ENCODE data around the gene VGLL3.

The VGLL3 gene

GRCh38 chr3:86960550-86960949 is 30.4 kb downstream of the VGLL3 start:
- in situ Hi-C loops (cut with MboI; ENCODE audit: low pct_unique_long_range_greater_than_20kb, low sequenced_read_pairs, unreplicated experiment), result no loop called here
- DNase-seq (ENCODE audit: low spot score), result no peak
- TF ChIP-seq CTCF (IDR thresholded peaks at IDR 0.05; ENCODE audit: extremely low read depth, insufficient read depth, missing control alignments), result no peak

DNA sequence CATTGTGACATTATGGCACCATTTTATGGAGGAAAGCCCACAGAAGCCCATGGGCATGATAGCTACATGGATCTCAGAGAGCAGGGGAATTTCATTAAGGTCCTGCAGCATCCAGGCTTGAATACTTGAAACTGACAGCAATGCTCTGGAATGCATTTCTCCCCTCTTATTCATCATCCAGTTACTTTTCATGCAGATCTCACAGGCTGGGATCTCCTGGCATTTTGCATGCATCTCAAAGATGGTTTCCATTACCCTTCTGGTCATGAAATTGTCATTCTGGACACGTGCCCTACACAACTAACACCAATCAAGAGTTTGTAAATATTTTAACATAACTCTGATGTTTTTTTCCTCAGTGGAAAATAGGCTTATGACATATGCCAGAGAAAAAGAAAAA is 32.4 kb downstream of the VGLL3 start:
- no peak for TF ChIP-seq CTCF (IDR thresholded peaks at IDR 0.05; ENCODE audit: extremely low read depth, insufficient read depth, missing control alignments)
- no peak for DNase-seq (ENCODE audit: low spot score)
- in situ Hi-C loops (cut with MboI; ENCODE audit: low pct_unique_long_range_greater_than_20kb, low sequenced_read_pairs, unreplicated experiment), result no loop called here

- in situ Hi-C loops (cut with MboI; ENCODE audit: low pct_unique_long_range_greater_than_20kb, low sequenced_read_pairs, unreplicated experiment), result no loop called here
- DNase-seq (ENCODE audit: low spot score), result no peak
- TF ChIP-seq CTCF (IDR thresholded peaks at IDR 0.05; ENCODE audit: extremely low read depth, insufficient read depth, missing control alignments), result no peak
Measured at GRCh38 chr3:86954747-86955146, 36.2 kb downstream of the VGLL3 start.

- DNase-seq (ENCODE audit: low spot score), result no peak
- no peak for TF ChIP-seq CTCF (IDR thresholded peaks at IDR 0.05; ENCODE audit: extremely low read depth, insufficient read depth, missing control alignments)
- in situ Hi-C loops (cut with MboI; ENCODE audit: low pct_unique_long_range_greater_than_20kb, low sequenced_read_pairs, unreplicated experiment), result no loop called here
Measured at GRCh38 chr3:86954226-86954625, 36.7 kb downstream of the VGLL3 start.

DNA sequence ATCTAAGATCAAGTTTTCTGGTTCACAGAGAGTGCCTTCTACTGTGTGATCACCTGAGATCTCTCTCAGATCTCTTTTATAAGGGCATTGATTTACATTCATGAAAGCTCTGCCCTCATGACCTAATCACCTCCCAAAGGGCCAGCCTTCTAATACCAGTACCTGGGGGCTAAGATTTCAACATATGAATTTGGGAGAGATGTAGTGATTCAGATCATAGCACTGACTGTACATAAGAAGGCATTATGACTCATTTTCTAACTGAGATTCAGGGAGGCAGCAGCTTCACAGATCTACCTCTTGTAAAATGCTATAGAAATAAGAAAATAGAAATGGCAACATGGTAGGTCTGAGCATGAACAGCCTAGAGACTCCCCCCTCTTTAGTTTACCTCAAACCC is 39.6 kb downstream of the VGLL3 start:
- no peak for DNase-seq (ENCODE audit: low spot score)
- in situ Hi-C loops (cut with MboI; ENCODE audit: low pct_unique_long_range_greater_than_20kb, low sequenced_read_pairs, unreplicated experiment), result no loop called here
- TF ChIP-seq CTCF (IDR thresholded peaks at IDR 0.05; ENCODE audit: extremely low read depth, insufficient read depth, missing control alignments), result no peak

DNA sequence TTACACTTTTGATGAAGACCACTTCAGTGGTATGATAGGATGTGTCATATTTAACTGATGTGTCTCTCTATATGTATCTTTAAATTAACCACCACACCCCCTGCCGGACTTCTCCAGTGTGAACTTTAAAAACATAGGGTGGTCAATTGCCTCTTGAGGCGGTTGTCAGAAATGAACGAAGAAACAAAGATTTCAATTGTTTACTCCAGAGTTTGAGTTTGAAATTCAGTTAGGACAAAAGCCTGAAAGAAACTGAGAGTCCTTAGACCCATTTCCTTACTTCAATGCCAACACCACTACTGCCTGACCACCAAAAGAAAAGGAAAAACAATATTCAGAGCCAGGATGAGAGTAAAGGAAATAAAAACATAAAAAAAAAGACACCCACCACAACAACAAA is 40.2 kb downstream of the VGLL3 start:
- no peak for DNase-seq (ENCODE audit: low spot score)
- no peak for TF ChIP-seq CTCF (IDR thresholded peaks at IDR 0.05; ENCODE audit: extremely low read depth, insufficient read depth, missing control alignments)
- in situ Hi-C loops (cut with MboI; ENCODE audit: low pct_unique_long_range_greater_than_20kb, low sequenced_read_pairs, unreplicated experiment), result no loop called here

- DNase-seq (ENCODE audit: low spot score), result no peak
- TF ChIP-seq CTCF (IDR thresholded peaks at IDR 0.05; ENCODE audit: extremely low read depth, insufficient read depth, missing control alignments), result no peak
- in situ Hi-C loops (cut with MboI; ENCODE audit: low pct_unique_long_range_greater_than_20kb, low sequenced_read_pairs, unreplicated experiment), result no loop called here
Measured at GRCh38 chr3:86949850-86950249, 41.1 kb downstream of the VGLL3 start.

Data from GM13977 (cell line).